Thymus (tissue), 11 donors: ENCODE data around the gene RBP3. TPM values are rescaled to one million over a fixed set of nuclear protein-coding genes. Genes with fewer than 3 reads are reported as not detected.

Experiments
- DNase-seq, 9 donors: peaks; one replicate each; pipeline ENCODE4 v3.0.0-alpha.2; 2013; ENCODE audit warnings: low spot score in 9 of 9, low read depth in 6 of 9, missing footprints in 1 of 9
- H3K27ac ChIP-seq, 2 donors: one replicate each; pipeline ENCODE4 v1.5.1; 2013; ENCODE audit warnings: control low read depth in 1 of 2, low read depth in 1 of 2, low read length in 1 of 2, mild to moderate bottlenecking in 1 of 2, moderate library complexity in 1 of 2
- H3K27me3 ChIP-seq, 2 donors: one replicate each; pipeline ENCODE4 v1.5.1; 2013; ENCODE audit warnings: low read length in 1 of 2; ENCODE audit not compliant: control insufficient read depth in 2 of 2, insufficient read depth in 1 of 2
- H3K36me3 ChIP-seq, 2 donors: one replicate each; pipeline ENCODE4 v1.5.1; 2013; ENCODE audit warnings: low read length in 1 of 2, mild to moderate bottlenecking in 1 of 2, moderate library complexity in 1 of 2; ENCODE audit not compliant: control insufficient read depth in 2 of 2, insufficient read depth in 2 of 2
- H3K4me1 ChIP-seq, 2 donors: one replicate each; pipeline ENCODE4 v1.5.1; 2013; ENCODE audit warnings: low read length in 2 of 2; ENCODE audit not compliant: control insufficient read depth in 2 of 2, insufficient read depth in 2 of 2
- H3K4me3 ChIP-seq, 2 donors: one replicate each; pipeline ENCODE4 v1.5.1; 2013; ENCODE audit warnings: low read length in 2 of 2, control low read depth in 1 of 2, mild to moderate bottlenecking in 1 of 2
- H3K9me3 ChIP-seq, 2 donors: one replicate each; pipeline ENCODE4 v1.5.1; 2013; ENCODE audit warnings: low read length in 1 of 2, mild to moderate bottlenecking in 1 of 2; ENCODE audit not compliant: control insufficient read depth in 2 of 2, insufficient read depth in 1 of 2
- WGBS: extraction: QIAGEN DNeasy Blood & Tissue Kit; methylation state at CpG from one replicate; pipeline ENCODE4 v1.1.7; 2013; 5-methylcytosine and 5-hydroxymethylcytosine counted together
- polyA plus RNA-seq: library from polyadenylated mRNA; stranded (reverse); fragments of 200-250 nt; gene quantifications from one replicate; pipeline ENCODE4 v1.2.3, GENCODE V29; 2013
- total RNA-seq: library from RNA; stranded (reverse); fragments of 120-200 nt; gene quantifications from one replicate; pipeline ENCODE4 v1.2.4, GENCODE V29; 2013
- donor health status: healthy.

RBP3 gene
- total and polyA plus RNA-seq, 2 donors, result 0.05 TPM

DNA sequence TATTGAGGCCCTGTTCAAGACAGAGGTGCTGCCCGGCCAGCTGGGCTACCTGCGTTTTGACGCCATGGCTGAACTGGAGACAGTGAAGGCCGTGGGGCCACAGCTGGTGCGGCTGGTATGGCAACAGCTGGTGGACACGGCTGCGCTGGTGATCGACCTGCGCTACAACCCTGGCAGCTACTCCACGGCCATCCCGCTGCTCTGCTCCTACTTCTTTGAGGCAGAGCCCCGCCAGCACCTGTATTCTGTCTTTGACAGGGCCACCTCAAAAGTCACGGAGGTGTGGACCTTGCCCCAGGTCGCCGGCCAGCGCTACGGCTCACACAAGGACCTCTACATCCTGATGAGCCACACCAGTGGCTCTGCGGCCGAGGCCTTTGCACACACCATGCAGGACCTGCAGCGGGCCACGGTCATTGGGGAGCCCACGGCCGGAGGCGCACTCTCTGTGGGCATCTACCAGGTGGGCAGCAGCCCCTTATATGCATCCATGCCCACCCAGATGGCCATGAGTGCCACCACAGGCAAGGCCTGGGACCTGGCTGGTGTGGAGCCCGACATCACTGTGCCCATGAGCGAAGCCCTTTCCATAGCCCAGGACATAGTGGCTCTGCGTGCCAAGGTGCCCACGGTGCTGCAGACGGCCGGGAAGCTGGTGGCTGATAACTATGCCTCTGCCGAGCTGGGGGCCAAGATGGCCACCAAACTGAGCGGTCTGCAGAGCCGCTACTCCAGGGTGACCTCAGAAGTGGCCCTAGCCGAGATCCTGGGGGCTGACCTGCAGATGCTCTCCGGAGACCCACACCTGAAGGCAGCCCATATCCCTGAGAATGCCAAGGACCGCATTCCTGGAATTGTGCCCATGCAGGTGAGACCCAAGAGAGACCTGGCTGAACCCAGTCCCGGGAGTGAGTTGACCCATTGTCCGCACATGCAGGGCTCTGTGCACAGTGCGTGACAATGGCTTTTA is 2.8 kb downstream of the RBP3 start:
- H3K4me3 ChIP-seq, result no peak overlapping the region
- no peaks in the 10 kb centered on the region for H3K9me3 ChIP-seq
- no peak for DNase-seq
- no peaks in the 10 kb centered on the region for H3K27me3 ChIP-seq
- 98% methylated on average over 39 of the region's 39 CpGs for WGBS
- H3K36me3 ChIP-seq, result no peaks in the 10 kb centered on the region
- no peak overlapping the region for H3K27ac ChIP-seq
- H3K4me1 ChIP-seq, result no peaks in the 10 kb centered on the region

DNA sequence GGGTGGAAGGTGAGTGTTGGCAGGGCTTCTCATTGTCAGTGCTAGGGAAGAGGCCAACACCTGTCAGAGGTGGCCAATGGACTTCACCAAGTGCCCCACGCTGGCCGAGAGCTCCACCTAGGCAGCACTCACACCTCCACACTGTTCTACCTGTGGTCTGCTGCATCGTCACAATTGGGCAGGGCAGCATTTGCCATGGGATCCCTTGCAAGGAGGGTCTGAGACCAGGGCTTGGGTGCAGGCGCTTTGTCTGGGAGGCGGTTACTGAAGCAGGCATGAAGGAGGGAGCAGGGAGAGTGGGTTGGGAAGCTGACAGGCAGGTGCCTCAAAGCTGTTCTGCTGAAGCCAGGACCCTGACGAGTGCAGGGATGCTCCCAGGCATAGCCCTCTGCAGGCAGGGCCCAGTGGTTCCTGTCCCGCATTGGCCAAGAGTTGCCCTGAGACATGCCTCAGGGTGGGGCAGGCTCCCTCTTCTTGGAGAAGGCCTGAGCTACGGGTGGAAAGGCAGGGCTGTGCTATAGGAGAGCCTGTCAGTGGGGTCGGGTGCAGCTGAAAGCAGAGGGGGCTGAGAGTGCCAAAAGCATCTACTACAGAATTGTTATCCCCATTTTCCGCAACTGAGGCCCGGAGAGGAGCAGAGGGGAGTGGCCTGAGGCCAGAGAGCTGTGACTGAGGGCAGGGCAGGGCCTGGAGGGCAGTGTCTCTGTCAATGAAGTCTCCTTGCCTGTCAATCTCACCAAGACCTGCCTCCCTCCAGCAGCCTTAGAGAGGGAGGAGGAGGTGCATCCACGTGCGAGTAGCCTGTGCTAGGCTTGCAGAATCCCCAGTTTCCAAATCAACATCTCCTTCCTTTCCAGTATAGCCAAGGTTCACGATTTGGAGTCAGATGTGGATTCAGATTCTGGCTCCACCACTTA is 4.0 kb downstream of the RBP3 start:
- Histone ChIP-seq H3K27ac (no peak overlapping the region), H3K9me3 (no peaks in the 10 kb centered on the region), H3K4me1 (no peaks in the 10 kb centered on the region), H3K27me3 (no peaks in the 10 kb centered on the region), H3K36me3 (no peaks in the 10 kb centered on the region), H3K4me3 (no peak overlapping the region)
- WGBS, result 94% methylated on average over 14 of the region's 14 CpGs
- no peak for DNase-seq

DNA sequence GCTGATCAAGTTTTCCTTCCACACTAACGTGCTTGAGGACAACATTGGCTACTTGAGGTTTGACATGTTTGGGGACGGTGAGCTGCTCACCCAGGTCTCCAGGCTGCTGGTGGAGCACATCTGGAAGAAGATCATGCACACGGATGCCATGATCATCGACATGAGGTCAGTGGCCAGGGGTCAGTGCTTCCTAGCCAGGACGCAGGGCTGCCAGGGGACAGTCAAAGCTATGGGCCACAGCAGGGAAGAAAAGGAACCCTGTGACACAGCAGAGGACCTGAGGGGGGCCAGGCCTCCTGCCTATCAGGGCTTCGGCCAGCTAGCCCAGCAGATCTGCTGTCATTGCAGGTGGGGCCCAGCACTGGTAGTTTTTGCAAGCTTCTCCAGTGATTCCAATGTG is 5.2 kb downstream of the RBP3 start:
- no peak overlapping the region for H3K27ac ChIP-seq
- H3K9me3 ChIP-seq, result no peaks in the 10 kb centered on the region
- H3K36me3 ChIP-seq, result no peaks in the 10 kb centered on the region
- no peaks in the 10 kb centered on the region for H3K4me1 ChIP-seq
- H3K4me3 ChIP-seq, result no peak overlapping the region
- H3K27me3 ChIP-seq, result no peaks in the 10 kb centered on the region
- 97% methylated on average over 6 of the region's 6 CpGs for WGBS
- DNase-seq, result no peak

DNA sequence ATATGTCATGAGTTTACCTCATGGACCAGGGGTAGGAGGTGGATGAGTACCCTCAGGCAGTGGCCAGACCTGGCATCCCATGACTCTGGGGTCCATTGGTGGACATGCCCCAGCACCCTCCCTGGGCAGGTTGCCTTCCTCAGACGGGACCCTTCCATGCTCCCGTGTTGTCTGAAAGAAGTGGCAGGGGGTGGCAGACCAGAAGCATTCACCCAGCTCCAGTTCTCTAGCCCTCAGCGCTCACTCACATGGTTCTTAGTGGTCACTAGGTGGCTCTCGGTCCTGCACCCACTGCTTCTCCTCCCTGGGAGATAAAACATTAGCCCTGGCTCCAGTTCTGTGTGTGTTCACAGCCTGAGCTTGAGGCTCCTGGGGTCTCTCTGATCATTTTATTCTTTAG is 6.0 kb downstream of the RBP3 start:
- H3K36me3 ChIP-seq, result no peaks in the 10 kb centered on the region
- H3K9me3 ChIP-seq, result no peaks in the 10 kb centered on the region
- WGBS, result 95% methylated on average over 4 of the region's 4 CpGs
- no peaks in the 10 kb centered on the region for H3K4me1 ChIP-seq
- no peak overlapping the region for H3K27ac ChIP-seq
- no peaks in the 10 kb centered on the region for H3K27me3 ChIP-seq
- DNase-seq, result no peak
- no peak overlapping the region for H3K4me3 ChIP-seq

DNA sequence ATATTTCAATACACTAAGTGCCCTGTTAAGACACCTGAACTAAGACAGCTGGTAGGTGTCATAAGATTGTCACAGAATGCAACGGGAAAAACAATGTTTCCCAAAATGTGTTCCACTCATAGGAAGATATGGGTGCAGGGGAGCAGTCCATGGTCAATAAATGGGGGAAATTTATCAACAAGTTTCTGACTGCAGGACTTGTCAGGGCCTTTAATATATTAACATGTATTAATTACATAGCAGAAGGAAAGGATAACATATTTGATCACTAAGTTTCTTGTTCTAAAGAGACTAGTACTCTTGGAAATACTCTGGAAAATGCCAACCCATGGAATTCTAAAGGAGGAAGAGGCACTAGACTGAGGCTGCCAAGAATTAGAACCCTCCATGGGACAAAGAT is 6.7 kb downstream of the RBP3 start:
- no peak for DNase-seq
- no peaks in the 10 kb centered on the region for H3K4me1 ChIP-seq
- H3K9me3 ChIP-seq, result no peaks in the 10 kb centered on the region
- H3K36me3 ChIP-seq, result no peaks in the 10 kb centered on the region
- no peak overlapping the region for H3K4me3 ChIP-seq
- WGBS, result 99% methylated on average over 1 of the region's 1 CpG
- H3K27ac ChIP-seq, result no peak overlapping the region
- no peaks in the 10 kb centered on the region for H3K27me3 ChIP-seq

GRCh38 chr10:47356708-47357107 is 8.5 kb downstream of the RBP3 start:
- 94% methylated on average over 5 of the region's 5 CpGs for WGBS
- Histone ChIP-seq H3K4me1 (no peaks in the 10 kb centered on the region), H3K36me3 (no peaks in the 10 kb centered on the region), H3K27ac (no peak overlapping the region), H3K9me3 (no peaks in the 10 kb centered on the region), H3K4me3 (no peak overlapping the region), H3K27me3 (no peaks in the 10 kb centered on the region)
- no peak for DNase-seq

DNA sequence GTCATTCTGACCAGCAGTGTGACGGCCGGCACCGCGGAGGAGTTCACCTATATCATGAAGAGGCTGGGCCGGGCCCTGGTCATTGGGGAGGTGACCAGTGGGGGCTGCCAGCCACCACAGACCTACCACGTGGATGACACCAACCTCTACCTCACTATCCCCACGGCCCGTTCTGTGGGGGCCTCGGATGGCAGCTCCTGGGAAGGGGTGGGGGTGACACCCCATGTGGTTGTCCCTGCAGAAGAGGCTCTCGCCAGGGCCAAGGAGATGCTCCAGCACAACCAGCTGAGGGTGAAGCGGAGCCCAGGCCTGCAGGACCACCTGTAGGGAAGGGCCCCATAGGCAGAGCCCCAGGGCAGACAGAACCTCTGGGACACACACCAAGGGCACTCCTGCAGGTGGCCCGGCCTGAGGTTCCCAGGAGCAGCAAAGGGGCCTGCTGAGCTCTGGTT is 9.0 kb downstream of the RBP3 start:
- WGBS, result 96% methylated on average over 12 of the region's 12 CpGs
- no peak for DNase-seq

DNA sequence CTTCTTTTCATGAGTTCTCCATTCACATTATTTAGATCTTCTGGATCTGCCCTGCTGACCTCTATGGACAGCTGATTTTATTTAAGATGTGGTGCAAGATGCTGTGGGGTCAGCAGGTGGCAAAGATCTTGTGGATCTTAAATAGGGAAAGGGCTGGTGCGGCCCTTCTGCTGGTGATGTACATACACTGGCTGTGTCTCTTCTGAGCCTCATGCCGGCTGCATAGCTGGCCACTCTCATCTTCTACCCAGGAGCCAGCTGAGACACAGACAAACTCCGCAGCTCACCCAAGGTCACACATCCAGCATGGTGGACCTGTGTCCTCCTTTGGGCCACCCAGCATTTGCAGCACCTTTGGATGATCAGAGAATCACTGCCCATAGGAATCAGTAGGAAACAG is 9.7 kb downstream of the RBP3 start:
- no peaks in the 10 kb centered on the region for H3K36me3 ChIP-seq
- DNase-seq, result no peak
- no peak overlapping the region for H3K27ac ChIP-seq
- H3K4me3 ChIP-seq, result no peak overlapping the region
- no peaks in the 10 kb centered on the region for H3K27me3 ChIP-seq
- no peaks in the 10 kb centered on the region for H3K9me3 ChIP-seq
- H3K4me1 ChIP-seq, result no peaks in the 10 kb centered on the region
- 100% methylated on average over 3 of the region's 3 CpGs for WGBS

More for the DNA sequence above, 9.0 kb downstream of the RBP3 start:
- Histone ChIP-seq H3K27ac (no peak overlapping the region), H3K36me3 (no peaks in the 10 kb centered on the region), H3K4me1 (no peaks in the 10 kb centered on the region), H3K9me3 (no peaks in the 10 kb centered on the region), H3K27me3 (no peaks in the 10 kb centered on the region), H3K4me3 (no peak overlapping the region)

DNA sequence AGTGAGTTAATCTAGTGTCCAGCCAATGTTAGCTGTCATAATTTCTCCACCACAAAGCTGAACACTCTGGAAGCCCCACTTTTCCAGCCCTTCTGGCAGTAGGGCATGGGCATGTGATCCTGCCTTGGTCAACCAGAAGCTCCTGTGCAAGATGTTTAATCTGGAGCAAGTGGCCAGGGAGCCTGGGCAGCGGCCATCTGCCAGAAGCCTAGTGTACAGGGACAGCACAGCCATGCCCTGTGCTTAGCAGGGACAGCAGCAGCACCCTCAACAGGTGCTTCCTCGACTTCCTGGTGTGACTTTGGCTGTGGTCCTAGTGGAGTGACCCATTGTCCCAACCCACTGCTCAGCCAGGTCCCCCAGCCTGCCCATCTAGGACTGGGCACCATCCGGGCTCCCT is 10.3 kb downstream of the RBP3 start:
- WGBS, result 93% methylated on average over 3 of the region's 3 CpGs
- DNase-seq, result no peak

More for the DNA sequence above, 10.3 kb downstream of the RBP3 start:
- Histone ChIP-seq H3K9me3 (no peaks in the 10 kb centered on the region), H3K4me1 (no peaks in the 10 kb centered on the region), H3K4me3 (no peak overlapping the region), H3K27me3 (no peaks in the 10 kb centered on the region), H3K36me3 (no peaks in the 10 kb centered on the region), H3K27ac (no peak overlapping the region)
